HG02571 (cell line): ENCODE data around the gene CLCN5.
"Not testable (repeated sequence)": the region's sequence is repeated elsewhere in the genome, so short reads cannot be mapped to it uniquely, and the experiment has no call there.

Experiments
- ATAC-seq: cut with Tn5 transposase; IDR thresholded peaks from one replicate; pipeline ENCODE4 v1.9.1; 2021; ENCODE audit warnings: mild to moderate bottlenecking, moderate library complexity; ENCODE audit not compliant: unreplicated experiment

CLCN5 gene

GRCh38 chrX:49995107-49995731 lies 72.8 kb downstream of the CLCN5 start:
- ATAC-seq, result no peak

- ATAC-seq, result no peak
Measured at GRCh38 chrX:49995795-49996455, 73.5 kb downstream of the CLCN5 start.

- no peak for ATAC-seq
Measured at GRCh38 chrX:49996474-49996873, 74.1 kb downstream of the CLCN5 start.

- no peak for ATAC-seq
Measured at GRCh38 chrX:49999087-49999486, 76.7 kb downstream of the CLCN5 start.

GRCh38 chrX:50000937-50001542 lies 78.6 kb downstream of the CLCN5 start:
- no peak for ATAC-seq

- no peak for ATAC-seq
Measured at GRCh38 chrX:50002067-50002714, 79.8 kb downstream of the CLCN5 start.

GRCh38 chrX:50003467-50003866 lies 81.1 kb downstream of the CLCN5 start:
- ATAC-seq, result no peak

- ATAC-seq, result no peak
Measured at GRCh38 chrX:50003927-50004326, 81.5 kb downstream of the CLCN5 start.

- ATAC-seq, result not testable (repeated sequence)
Measured at GRCh38 chrX:50025591-50025990, 103.2 kb downstream of the CLCN5 start.

GRCh38 chrX:50035126-50035525 lies 112.7 kb downstream of the CLCN5 start:
- no peak for ATAC-seq

GRCh38 chrX:50036426-50036825 lies 114.0 kb downstream of the CLCN5 start:
- no peak for ATAC-seq

GRCh38 chrX:50045823-50046222 lies 123.4 kb downstream of the CLCN5 start:
- no peak for ATAC-seq

- ATAC-seq, result no peak
Measured at GRCh38 chrX:50049228-50049627, 126.8 kb downstream of the CLCN5 start.

GRCh38 chrX:50054147-50054546 lies 131.8 kb downstream of the CLCN5 start:
- ATAC-seq, result no peak

- no peak for ATAC-seq
Measured at GRCh38 chrX:50066318-50066937, 144.0 kb downstream of the CLCN5 start.

- no peak for ATAC-seq
Measured at GRCh38 chrX:50067435-50068284, 145.3 kb downstream of the CLCN5 start.

- no peak for ATAC-seq
Measured at GRCh38 chrX:50068285-50068563, 145.8 kb downstream of the CLCN5 start.

GRCh38 chrX:50068893-50069292 lies 146.5 kb downstream of the CLCN5 start:
- ATAC-seq, result no peak

- ATAC-seq, result no peak
Measured at GRCh38 chrX:50071494-50071893, 149.1 kb downstream of the CLCN5 start.

- ATAC-seq, result no peak
Measured at GRCh38 chrX:50072110-50072509, 149.7 kb downstream of the CLCN5 start.

- no peak for ATAC-seq
Measured at GRCh38 chrX:50073601-50074000, 151.2 kb downstream of the CLCN5 start.
